ENCODE results near the gene NACC1.

GRCh38 chr19:13138171-13138915, 20.3 kb downstream of the NACC1 start:
- TF ChIP-seq ELK4 (IDR thresholded peaks at IDR 0.05; ENCODE audit: borderline replicate concordance, low read depth, low read length) = no peak
- TF ChIP-seq ZNF580 (tag by site-specific recombination; IDR thresholded peaks at IDR 0.05) = no peak
